ENCODE results near the gene MAP3K5. TPM values are rescaled to one million over a fixed set of nuclear protein-coding genes. Genes with fewer than 3 reads are reported as not detected.

MAP3K5 gene
- total and polyA plus RNA-seq, 2 of the 8 experiments (the other 6 are each of a cell fraction or from before 2014, with no cell fraction given) = 0.63 to 2.6 TPM

DNA sequence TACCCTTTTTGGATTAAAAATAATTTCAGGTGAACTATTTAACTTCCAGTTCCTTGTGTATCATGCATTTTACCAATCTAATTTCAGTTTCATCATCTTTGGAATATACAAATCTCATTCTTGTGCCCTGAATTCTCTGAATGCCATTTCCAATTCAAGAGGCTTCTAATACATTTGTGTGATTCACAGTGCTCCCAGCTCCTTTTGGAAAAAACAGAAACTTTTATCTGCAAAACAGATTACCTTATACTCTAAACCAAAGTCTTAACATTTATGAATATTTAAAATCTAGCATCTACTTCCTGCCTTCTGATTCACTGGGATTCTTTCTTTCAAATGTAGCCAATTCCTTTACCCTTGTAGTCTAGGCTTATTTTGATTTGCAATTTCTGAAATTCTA, 19.0 kb upstream of the MAP3K5 start (continued):
- TF ChIP-seq, protein P1, sequence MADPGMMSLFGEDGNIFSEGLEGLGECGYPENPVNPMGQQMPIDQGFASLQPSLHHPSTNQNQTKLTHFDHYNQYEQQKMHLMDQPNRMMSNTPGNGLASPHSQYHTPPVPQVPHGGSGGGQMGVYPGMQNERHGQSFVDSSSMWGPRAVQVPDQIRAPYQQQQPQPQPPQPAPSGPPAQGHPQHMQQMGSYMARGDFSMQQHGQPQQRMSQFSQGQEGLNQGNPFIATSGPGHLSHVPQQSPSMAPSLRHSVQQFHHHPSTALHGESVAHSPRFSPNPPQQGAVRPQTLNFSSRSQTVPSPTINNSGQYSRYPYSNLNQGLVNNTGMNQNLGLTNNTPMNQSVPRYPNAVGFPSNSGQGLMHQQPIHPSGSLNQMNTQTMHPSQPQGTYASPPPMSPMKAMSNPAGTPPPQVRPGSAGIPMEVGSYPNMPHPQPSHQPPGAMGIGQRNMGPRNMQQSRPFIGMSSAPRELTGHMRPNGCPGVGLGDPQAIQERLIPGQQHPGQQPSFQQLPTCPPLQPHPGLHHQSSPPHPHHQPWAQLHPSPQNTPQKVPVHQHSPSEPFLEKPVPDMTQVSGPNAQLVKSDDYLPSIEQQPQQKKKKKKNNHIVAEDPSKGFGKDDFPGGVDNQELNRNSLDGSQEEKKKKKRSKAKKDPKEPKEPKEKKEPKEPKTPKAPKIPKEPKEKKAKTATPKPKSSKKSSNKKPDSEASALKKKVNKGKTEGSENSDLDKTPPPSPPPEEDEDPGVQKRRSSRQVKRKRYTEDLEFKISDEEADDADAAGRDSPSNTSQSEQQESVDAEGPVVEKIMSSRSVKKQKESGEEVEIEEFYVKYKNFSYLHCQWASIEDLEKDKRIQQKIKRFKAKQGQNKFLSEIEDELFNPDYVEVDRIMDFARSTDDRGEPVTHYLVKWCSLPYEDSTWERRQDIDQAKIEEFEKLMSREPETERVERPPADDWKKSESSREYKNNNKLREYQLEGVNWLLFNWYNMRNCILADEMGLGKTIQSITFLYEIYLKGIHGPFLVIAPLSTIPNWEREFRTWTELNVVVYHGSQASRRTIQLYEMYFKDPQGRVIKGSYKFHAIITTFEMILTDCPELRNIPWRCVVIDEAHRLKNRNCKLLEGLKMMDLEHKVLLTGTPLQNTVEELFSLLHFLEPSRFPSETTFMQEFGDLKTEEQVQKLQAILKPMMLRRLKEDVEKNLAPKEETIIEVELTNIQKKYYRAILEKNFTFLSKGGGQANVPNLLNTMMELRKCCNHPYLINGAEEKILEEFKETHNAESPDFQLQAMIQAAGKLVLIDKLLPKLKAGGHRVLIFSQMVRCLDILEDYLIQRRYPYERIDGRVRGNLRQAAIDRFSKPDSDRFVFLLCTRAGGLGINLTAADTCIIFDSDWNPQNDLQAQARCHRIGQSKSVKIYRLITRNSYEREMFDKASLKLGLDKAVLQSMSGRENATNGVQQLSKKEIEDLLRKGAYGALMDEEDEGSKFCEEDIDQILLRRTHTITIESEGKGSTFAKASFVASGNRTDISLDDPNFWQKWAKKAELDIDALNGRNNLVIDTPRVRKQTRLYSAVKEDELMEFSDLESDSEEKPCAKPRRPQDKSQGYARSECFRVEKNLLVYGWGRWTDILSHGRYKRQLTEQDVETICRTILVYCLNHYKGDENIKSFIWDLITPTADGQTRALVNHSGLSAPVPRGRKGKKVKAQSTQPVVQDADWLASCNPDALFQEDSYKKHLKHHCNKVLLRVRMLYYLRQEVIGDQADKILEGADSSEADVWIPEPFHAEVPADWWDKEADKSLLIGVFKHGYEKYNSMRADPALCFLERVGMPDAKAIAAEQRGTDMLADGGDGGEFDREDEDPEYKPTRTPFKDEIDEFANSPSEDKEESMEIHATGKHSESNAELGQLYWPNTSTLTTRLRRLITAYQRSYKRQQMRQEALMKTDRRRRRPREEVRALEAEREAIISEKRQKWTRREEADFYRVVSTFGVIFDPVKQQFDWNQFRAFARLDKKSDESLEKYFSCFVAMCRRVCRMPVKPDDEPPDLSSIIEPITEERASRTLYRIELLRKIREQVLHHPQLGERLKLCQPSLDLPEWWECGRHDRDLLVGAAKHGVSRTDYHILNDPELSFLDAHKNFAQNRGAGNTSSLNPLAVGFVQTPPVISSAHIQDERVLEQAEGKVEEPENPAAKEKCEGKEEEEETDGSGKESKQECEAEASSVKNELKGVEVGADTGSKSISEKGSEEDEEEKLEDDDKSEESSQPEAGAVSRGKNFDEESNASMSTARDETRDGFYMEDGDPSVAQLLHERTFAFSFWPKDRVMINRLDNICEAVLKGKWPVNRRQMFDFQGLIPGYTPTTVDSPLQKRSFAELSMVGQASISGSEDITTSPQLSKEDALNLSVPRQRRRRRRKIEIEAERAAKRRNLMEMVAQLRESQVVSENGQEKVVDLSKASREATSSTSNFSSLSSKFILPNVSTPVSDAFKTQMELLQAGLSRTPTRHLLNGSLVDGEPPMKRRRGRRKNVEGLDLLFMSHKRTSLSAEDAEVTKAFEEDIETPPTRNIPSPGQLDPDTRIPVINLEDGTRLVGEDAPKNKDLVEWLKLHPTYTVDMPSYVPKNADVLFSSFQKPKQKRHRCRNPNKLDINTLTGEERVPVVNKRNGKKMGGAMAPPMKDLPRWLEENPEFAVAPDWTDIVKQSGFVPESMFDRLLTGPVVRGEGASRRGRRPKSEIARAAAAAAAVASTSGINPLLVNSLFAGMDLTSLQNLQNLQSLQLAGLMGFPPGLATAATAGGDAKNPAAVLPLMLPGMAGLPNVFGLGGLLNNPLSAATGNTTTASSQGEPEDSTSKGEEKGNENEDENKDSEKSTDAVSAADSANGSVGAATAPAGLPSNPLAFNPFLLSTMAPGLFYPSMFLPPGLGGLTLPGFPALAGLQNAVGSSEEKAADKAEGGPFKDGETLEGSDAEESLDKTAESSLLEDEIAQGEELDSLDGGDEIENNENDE (IDR thresholded peaks at IDR 0.05; ENCODE audit: insufficient replicate concordance, low read length) = no peak
- TF ChIP-seq GABPA (IDR thresholded peaks at IDR 0.05; ENCODE audit: borderline replicate concordance, insufficient read depth, low read length) (no peak), BCL11A (IDR thresholded peaks at IDR 0.05; ENCODE audit: low read depth in 2 of 2, low read length in 2 of 2) (no peak), KDM1A (IDR thresholded peaks at IDR 0.05; ENCODE audit: borderline replicate concordance, low read length) (no peak), SIX5 (IDR thresholded peaks at IDR 0.05; ENCODE audit: low read depth, low read length) (no peak), CHD1 (IDR thresholded peaks at IDR 0.05; ENCODE audit: low read depth, low read length) (no peak), JUN (IDR thresholded peaks at IDR 0.05; ENCODE audit: low read depth, low read length) (no peak)

Measured in H1 (cell line).